H9 (cell line): ENCODE measurements around the gene SETD6. TPM values are rescaled to one million over a fixed set of nuclear protein-coding genes. Genes with fewer than 3 reads are reported as not detected.

ENCODE experiments used
- DNase-seq: peaks from one replicate; pipeline ENCODE4 v3.0.0-alpha.2; 2017
- H2AFZ ChIP-seq: one replicate; pipeline ENCODE4 v1.6.1; 2013; ENCODE audit warnings: mild to moderate bottlenecking, low read length, control low read depth, moderate library complexity
- H2AK5ac ChIP-seq: 2 replicates; pipeline ENCODE4 v1.6.1; 2013; ENCODE audit warnings: low read length, control low read depth, mixed read lengths; ENCODE audit not compliant: insufficient read length
- H2BK120ac ChIP-seq: one replicate; pipeline ENCODE4 v1.6.1; 2013; ENCODE audit warnings: low read depth, mild to moderate bottlenecking, low read length, control low read depth, inconsistent platforms; ENCODE audit not compliant: poor library complexity, severe bottlenecking
- H2BK12ac ChIP-seq: 2 replicates; pipeline ENCODE4 v1.6.1; 2013; ENCODE audit warnings: low read length, control low read depth, mixed read lengths, low read depth; ENCODE audit not compliant: insufficient read length
- H2BK15ac ChIP-seq: 2 replicates; pipeline ENCODE4 v1.6.1; 2013; ENCODE audit warnings: low read depth, low read length, control low read depth
- H2BK20ac ChIP-seq: one replicate; pipeline ENCODE4 v1.6.1; 2013; ENCODE audit warnings: low read depth, mild to moderate bottlenecking, low read length, control low read depth, inconsistent platforms; ENCODE audit not compliant: poor library complexity, severe bottlenecking
- H2BK5ac ChIP-seq: 2 replicates; pipeline ENCODE4 v1.6.1; 2013; ENCODE audit warnings: low read length, control low read depth, mixed read lengths; ENCODE audit not compliant: insufficient read length
- H3K14ac ChIP-seq: 2 replicates; pipeline ENCODE4 v1.6.1; 2013; ENCODE audit warnings: low read length, control low read depth; ENCODE audit not compliant: insufficient read depth
- H3K18ac ChIP-seq: 2 replicates; pipeline ENCODE4 v1.6.1; 2013; ENCODE audit warnings: low read depth, mild to moderate bottlenecking, mixed read lengths, low read length, control low read depth; ENCODE audit not compliant: insufficient read length
- H3K23ac ChIP-seq: 2 replicates; pipeline ENCODE4 v1.6.1; 2013; ENCODE audit warnings: low read length, control low read depth, mixed read lengths, low read depth; ENCODE audit not compliant: insufficient read length
- H3K23me2 ChIP-seq: 2 replicates; pipeline ENCODE4 v1.6.1; 2013; ENCODE audit warnings: low read depth, mild to moderate bottlenecking, mixed read lengths, low read length, control low read depth; ENCODE audit not compliant: insufficient read length, poor library complexity, severe bottlenecking
- H3K27ac ChIP-seq: 2 replicates; pipeline ENCODE4 v1.5.1; 2013; ENCODE audit warnings: low read length, control low read depth, mixed read lengths, low read depth; ENCODE audit not compliant: insufficient read length
- H3K27me3 ChIP-seq: 2 replicates; pipeline ENCODE4 v1.6.1; 2013; ENCODE audit warnings: low read length, control low read depth, inconsistent platforms; ENCODE audit not compliant: insufficient read depth
- H3K4ac ChIP-seq: 2 replicates; pipeline ENCODE4 v1.6.1; 2013; ENCODE audit warnings: low read depth, mild to moderate bottlenecking, control low read depth, inconsistent platforms, low read length, moderate library complexity
- H3K4me1 ChIP-seq: 2 replicates; pipeline ENCODE4 v1.6.1; 2013; ENCODE audit warnings: low read length, control low read depth, inconsistent platforms; ENCODE audit not compliant: insufficient read depth
- H3K4me2 ChIP-seq: 2 replicates; pipeline ENCODE4 v1.6.1; 2013; ENCODE audit warnings: low read length, control low read depth, mixed read lengths; ENCODE audit not compliant: insufficient read length, insufficient read depth
- H3K56ac ChIP-seq: 2 replicates; pipeline ENCODE4 v1.6.1; 2013; ENCODE audit warnings: low read depth, mild to moderate bottlenecking, mixed read lengths, low read length, control low read depth; ENCODE audit not compliant: insufficient read length
- H3K79me1 ChIP-seq: 2 replicates; pipeline ENCODE4 v1.6.1; 2013; ENCODE audit warnings: low read depth, mild to moderate bottlenecking, moderate library complexity, low read length, control low read depth, inconsistent platforms; ENCODE audit not compliant: insufficient read depth, poor library complexity, severe bottlenecking
- H3K79me2 ChIP-seq: 2 replicates; pipeline ENCODE4 v1.6.1; 2013; ENCODE audit warnings: low read length, control low read depth, inconsistent platforms; ENCODE audit not compliant: insufficient read depth
- H3K9ac ChIP-seq: 2 replicates; pipeline ENCODE4 v1.6.1; 2013; ENCODE audit warnings: low read length, control low read depth, mixed read lengths; ENCODE audit not compliant: insufficient read length; ENCODE audit errors: extremely low read depth
- H3K9me3 ChIP-seq: one replicate; pipeline ENCODE4 v1.6.1; 2013; ENCODE audit warnings: low read depth, low read length, inconsistent platforms; ENCODE audit not compliant: control insufficient read depth
- H3T11ph ChIP-seq: one replicate; pipeline ENCODE4 v1.6.1; 2013; ENCODE audit warnings: mild to moderate bottlenecking, low read length, control low read depth, inconsistent platforms
- H4K20me1 ChIP-seq: one replicate; pipeline ENCODE4 v1.6.1; 2013; ENCODE audit not compliant: control insufficient read depth, insufficient read length, insufficient read depth
- H4K5ac ChIP-seq: 2 replicates; pipeline ENCODE4 v1.6.1; 2013; ENCODE audit warnings: low read depth, mild to moderate bottlenecking, mixed read lengths, low read length, control low read depth; ENCODE audit not compliant: insufficient read length
- H4K8ac ChIP-seq: replicated peaks from 2 replicates; pipeline ENCODE4 v1.6.1; 2013; ENCODE audit warnings: low read length, control low read depth, mixed read lengths, low read depth; ENCODE audit not compliant: insufficient read length
- H4K91ac ChIP-seq: 2 replicates; pipeline ENCODE4 v1.6.1; 2013; ENCODE audit warnings: low read depth, mild to moderate bottlenecking, moderate library complexity, mixed read lengths, low read length, control low read depth; ENCODE audit not compliant: insufficient read length
- H3K27ac Mint-ChIP-seq, 3 experiments: 2 replicates in 2 of 3; 3 replicates in 1 of 3; pipeline ENCODE4 v1.8.0; 2020 to 2021; ENCODE audit warnings: mixed read lengths in 3 of 3, mild to moderate bottlenecking in 1 of 3, moderate library complexity in 1 of 3
- H3K27me3 Mint-ChIP-seq: 2 replicates; pipeline ENCODE4 v1.8.0; 2021; ENCODE audit warnings: low read depth, mild to moderate bottlenecking, moderate library complexity, mixed read lengths
- H3K36me3 Mint-ChIP-seq, 3 experiments: 2 replicates in 2 of 3; 3 replicates in 1 of 3; pipeline ENCODE4 v1.8.0; 2020 to 2021; ENCODE audit warnings: low read depth in 3 of 3, mixed read lengths in 3 of 3; ENCODE audit not compliant: insufficient read depth in 1 of 3
- H3K4me1 Mint-ChIP-seq, 2 experiments: 2 replicates each; pipeline ENCODE4 v1.8.0; 2020; ENCODE audit warnings: mixed read lengths in 2 of 2
- H3K4me3 Mint-ChIP-seq, 2 experiments: 2 replicates in 1 of 2; 3 replicates in 1 of 2; pipeline ENCODE4 v1.8.0; 2020 to 2021; ENCODE audit warnings: mild to moderate bottlenecking in 2 of 2, mixed read lengths in 2 of 2, moderate library complexity in 1 of 2
- H3K9me3 Mint-ChIP-seq, 2 experiments: 2 replicates in 1 of 2; 3 replicates in 1 of 2; pipeline ENCODE4 v1.8.0; 2020; ENCODE audit warnings: mild to moderate bottlenecking in 2 of 2, mixed read lengths in 2 of 2, moderate library complexity in 1 of 2
- total RNA-seq: library from RNA; stranded (reverse); gene quantifications from 2 replicates; pipeline ENCODE4 v1.2.1, GENCODE V29; 2021
- TF ChIP-seq, protein P1 (sequence below): fragments of 200-600 bp; sonication (generic); conservative IDR thresholded peaks from 3 replicates; pipeline ENCODE4 v1.8.0; 2021; ENCODE audit warnings: antibody characterized with exemption, mild to moderate bottlenecking

The SETD6 gene
- total RNA-seq, 1 experiment from 2014 or later, result 55.6 TPM

- Histone ChIP-seq H3K27ac (no peak overlapping the region), H4K8ac (no peak overlapping the region), H3K9ac (no peak overlapping the region), H3K79me2 (no peaks in the 10 kb centered on the region; the same call in 1 of the 2 replicates), H4K91ac (no peak overlapping the region), H3K23ac (no peak overlapping the region), H4K20me1 (no peaks in the 10 kb centered on the region), H3K79me1 (peaks cover 3% of the 10 kb centered on the region), H3K4me2 (no peak overlapping the region), H2AK5ac (no peak overlapping the region), H3K9me3 (no peaks in the 10 kb centered on the region), H3K56ac (no peak overlapping the region), H3K23me2 (no peaks in the 10 kb centered on the region), H2BK5ac (no peak overlapping the region), H2BK15ac (no peak overlapping the region), H2BK120ac (no peak overlapping the region), H2BK12ac (no peak overlapping the region), H3K4ac (no peak overlapping the region), H4K5ac (no peak overlapping the region), H3K14ac (no peak overlapping the region), H2AFZ (no peak overlapping the region), H3K4me1 (no peaks in the 10 kb centered on the region), H3K27me3 (no peaks in the 10 kb centered on the region), H3K18ac (no peak overlapping the region), H3T11ph (no peak overlapping the region), H2BK20ac (no peak overlapping the region)
- Mint-ChIP-seq H3K4me1 (no peaks in the 10 kb centered on the region), H3K27me3 (no peaks in the 10 kb centered on the region), H3K4me3 (no peak overlapping the region), H3K36me3 (peaks cover 28 to 81% (median 65%) of the 10 kb centered on the region in 3 experiments; a peak in 6 of 7 replicates), H3K27ac (no peak overlapping the region), H3K9me3 (no peaks in the 10 kb centered on the region)
- no peak for DNase-seq
- TF ChIP-seq, protein P1, sequence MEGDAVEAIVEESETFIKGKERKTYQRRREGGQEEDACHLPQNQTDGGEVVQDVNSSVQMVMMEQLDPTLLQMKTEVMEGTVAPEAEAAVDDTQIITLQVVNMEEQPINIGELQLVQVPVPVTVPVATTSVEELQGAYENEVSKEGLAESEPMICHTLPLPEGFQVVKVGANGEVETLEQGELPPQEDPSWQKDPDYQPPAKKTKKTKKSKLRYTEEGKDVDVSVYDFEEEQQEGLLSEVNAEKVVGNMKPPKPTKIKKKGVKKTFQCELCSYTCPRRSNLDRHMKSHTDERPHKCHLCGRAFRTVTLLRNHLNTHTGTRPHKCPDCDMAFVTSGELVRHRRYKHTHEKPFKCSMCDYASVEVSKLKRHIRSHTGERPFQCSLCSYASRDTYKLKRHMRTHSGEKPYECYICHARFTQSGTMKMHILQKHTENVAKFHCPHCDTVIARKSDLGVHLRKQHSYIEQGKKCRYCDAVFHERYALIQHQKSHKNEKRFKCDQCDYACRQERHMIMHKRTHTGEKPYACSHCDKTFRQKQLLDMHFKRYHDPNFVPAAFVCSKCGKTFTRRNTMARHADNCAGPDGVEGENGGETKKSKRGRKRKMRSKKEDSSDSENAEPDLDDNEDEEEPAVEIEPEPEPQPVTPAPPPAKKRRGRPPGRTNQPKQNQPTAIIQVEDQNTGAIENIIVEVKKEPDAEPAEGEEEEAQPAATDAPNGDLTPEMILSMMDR, result no peak
These were observed 47.9 kb downstream of the SETD6 start for GRCh38 chr16:58563235-58563634.
